ENCODE data around the gene LSM3. TPM values are rescaled to one million over a fixed set of nuclear protein-coding genes. Genes with fewer than 3 reads are reported as not detected.

Gene LSM3
- total RNA-seq, 4 donors from 2014 or later: 7.2 to 16.8 (median 8.8) TPM

GRCh38 chr3:14143271-14144225 is 35.1 kb upstream of the LSM3 start:
- TF ChIP-seq CTCF (IDR thresholded peaks at IDR 0.05; ENCODE audit: low read depth): no peak

GRCh38 chr3:14144423-14145075 is 34.1 kb upstream of the LSM3 start:
- no peak for TF ChIP-seq CTCF (IDR thresholded peaks at IDR 0.05; ENCODE audit: low read depth)

- no peak for TF ChIP-seq CTCF (IDR thresholded peaks at IDR 0.05; ENCODE audit: low read depth)
Observed at GRCh38 chr3:14145236-14145635, 33.4 kb upstream of the LSM3 start.

GRCh38 chr3:14145670-14146380 is 32.8 kb upstream of the LSM3 start:
- no peak for TF ChIP-seq CTCF (IDR thresholded peaks at IDR 0.05; ENCODE audit: low read depth)

DNA sequence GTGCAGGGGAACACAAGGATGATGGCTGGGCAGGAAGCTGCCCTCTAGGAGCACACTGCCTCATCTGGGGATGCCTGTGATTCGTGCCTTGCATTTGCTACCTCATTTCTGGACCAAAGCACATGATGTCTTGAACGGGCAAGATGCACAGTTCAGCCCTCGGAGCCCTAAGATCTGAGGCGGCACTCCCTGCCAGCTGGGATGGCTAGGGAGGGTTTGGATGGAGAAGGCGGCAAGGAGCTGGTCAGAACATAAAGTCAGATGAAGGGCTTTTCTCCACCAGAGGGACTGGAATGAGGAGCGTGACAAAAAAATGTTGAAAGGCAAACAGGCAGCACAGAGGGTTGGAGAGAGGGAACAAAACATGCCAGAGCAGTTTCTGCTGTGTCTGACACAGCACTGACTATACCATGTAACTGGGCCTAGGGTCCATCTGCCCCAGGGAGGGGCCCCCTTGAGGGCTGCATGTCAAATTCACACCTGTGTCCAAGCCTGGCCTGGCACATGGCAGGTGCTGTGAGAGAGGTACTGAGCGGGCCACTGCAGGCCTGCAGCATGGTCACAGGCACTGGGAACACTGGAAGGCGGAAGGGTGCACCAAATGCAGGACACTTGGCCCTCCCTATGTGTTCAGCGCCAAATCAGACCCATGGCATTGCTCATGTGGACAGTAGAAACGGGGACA is 32.1 kb upstream of the LSM3 start:
- no peak for TF ChIP-seq CTCF (IDR thresholded peaks at IDR 0.05; ENCODE audit: low read depth)

DNA sequence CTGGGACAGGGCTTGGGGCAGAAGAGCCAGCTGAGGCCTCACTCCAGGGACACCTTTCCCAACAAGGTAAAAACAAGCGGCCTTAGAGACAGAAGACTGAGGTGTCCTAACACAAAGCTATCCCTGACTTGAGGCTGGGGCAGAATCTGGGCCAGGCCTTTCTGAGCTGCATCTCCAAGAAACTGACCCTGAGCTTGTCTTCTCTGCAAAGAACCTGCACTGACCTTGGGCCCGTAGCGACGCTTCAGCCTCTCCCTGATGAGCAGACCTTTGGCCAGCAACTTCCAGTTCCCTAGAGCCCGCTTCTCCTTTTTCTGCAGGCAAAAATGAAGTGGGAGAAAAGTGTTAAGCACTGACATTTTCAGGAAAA is 31.6 kb upstream of the LSM3 start:
- no peak for TF ChIP-seq CTCF (IDR thresholded peaks at IDR 0.05; ENCODE audit: low read depth)

All from subcutaneous adipose tissue (tissue), 4 donors.